ENCODE data around the gene PHLDB3.
"Not testable (repeated sequence)": the region's sequence is repeated elsewhere in the genome, so short reads cannot be mapped to it uniquely, and the experiment has no call there.

Gene PHLDB3

DNA sequence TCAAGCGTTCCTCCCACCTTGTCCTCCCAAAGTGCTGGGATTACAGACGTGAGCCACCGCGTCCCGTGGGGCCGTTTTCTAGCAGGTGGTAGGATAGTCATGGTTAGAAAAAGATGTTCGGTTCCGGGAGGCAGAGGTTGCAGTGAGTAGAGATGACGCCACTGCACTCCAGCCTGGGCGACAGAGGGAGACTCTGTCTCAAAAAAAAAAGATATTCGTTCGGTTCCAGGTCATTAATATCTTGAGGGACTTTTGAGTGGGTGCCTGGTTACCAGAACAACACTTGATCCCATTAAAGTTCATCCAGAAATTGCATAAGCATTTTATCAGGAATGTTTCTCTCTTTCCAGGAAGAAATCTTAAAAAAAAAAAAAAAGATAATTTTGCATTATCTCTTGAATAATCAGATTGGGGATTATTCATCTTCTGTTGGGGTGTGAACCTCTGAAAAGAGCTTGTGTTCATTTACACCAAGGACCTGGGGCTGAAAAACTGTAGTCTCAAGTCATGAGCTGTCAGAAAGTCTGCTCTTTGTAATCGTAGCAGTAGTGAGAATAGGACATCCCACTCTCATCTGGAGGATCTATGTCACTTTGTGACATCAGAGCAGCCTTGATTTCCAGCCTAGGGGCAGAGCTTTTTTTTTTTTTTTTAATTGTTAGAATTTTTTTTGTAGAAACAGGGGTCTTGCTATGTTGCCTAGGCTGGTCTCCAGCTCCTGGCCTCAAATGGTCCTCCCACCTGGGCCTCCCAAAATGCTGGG is 23.5 kb upstream of the PHLDB3 start:
- DNase-seq (ENCODE audit: low read depth, low spot score): no peak

DNA sequence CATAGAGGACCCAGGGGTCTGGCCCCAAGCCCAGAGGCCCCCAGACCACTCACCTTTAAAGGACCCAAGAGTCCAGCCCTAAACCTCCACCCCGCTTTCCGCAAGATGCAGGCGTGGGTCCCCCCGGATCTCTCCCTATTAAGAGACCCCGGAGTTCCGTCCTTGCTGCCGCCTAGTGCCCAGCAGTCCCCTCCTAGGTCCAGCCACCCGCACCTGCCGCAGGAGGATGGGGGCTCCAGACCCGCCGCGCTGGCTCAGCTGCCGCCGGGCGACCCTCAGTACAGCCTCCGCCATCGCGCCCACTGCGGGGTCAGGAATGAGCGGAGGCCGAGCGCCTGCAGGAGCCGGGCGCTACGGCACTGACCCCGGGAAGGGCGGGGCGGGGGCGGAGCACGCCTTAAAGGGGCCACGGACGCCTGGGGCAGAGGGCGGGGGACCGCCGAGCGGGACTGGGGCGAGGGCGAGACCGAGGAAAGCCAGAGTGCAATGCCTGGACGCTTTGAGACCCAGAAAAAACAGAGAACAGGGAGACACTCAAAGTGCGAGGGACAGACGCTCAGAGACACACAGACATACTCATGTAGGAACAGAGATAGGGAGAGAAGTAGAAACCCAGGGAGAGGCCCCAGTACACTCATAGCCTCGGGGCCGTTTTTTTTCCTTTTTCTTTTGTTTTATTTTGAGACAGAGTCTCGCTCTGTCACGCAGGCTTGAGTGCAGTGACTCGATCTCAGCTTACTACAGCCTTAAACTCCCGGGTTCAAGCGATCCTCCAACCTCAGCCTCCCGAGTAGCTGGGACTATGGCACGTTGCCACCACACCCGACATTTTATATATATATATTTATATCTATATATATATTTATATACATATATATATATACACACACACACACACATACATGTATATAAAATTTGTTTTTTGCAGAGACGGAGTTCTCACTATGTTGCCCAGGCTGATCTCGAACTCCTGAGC is 22.6 kb upstream of the PHLDB3 start, which contains the start of gene ETHE1:
Gene ETHE1 (minus strand): TSS at position 318 of the 976 bp plus-strand sequence. CDS start 24 bp downstream, at position 294.
- DNase-seq (ENCODE audit: low read depth, low spot score): no peak
- H3K27ac ChIP-seq: peak within 1 kb of the TSS; percentile 93

More for the DNA sequence above, 23.5 kb upstream of the PHLDB3 start:
- peak overlapping the region; percentile 93 for H3K27ac ChIP-seq

DNA sequence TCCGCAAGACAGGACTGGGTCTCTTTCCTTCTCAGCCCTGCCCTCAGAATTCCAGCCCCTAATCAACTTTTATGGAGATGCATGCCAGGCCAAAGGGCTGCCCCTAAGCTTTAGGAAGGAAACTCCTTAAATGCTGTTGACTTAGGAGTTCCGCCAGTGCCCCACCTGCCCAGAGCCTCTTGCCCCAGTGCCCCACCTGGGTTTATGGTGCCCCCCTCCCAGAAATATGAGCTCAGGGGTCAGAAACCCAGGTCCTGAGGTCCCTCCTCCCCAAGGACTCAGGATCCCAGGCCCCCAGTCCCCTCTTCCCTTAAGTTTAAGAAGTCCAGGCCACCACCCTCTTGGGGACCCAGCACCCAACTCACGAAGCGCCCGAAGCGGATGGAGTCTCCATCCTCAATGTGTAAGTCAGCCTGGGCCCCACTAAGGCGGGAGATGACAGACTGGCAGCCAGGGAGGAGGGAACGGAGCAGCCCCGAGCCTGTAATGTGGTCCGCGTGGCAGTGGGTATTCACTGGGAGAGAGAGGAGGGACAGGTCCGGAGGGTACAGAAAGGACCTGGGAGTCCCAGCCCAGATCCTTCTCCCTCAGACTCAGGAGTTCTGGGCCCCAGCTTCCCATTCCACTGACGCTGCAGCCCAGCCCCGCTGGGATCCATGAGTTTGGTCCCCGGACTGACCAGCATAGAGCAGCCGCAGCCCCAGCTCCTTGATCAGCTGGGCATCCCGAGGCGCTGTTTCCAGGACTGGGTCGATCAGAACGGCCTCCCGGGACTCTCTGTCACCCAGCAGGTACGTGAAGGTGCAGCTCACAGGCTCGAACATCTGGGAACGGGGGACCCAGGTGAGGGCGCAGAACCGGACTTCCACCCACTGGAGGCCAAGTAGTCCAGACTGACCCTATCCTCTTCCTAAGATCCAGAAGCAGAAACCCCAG is 21.6 kb upstream of the PHLDB3 start:
- H3K27ac ChIP-seq: peak overlapping the region; percentile 93
- no peak for DNase-seq (ENCODE audit: low read depth, low spot score)

GRCh38 chr19:43524922-43525835 is 20.6 kb upstream of the PHLDB3 start:
- H3K27ac ChIP-seq: peak overlapping the region; percentile 93
- no peak for DNase-seq (ENCODE audit: low read depth, low spot score)

GRCh38 chr19:43523696-43524095 is 19.1 kb upstream of the PHLDB3 start:
- H3K27ac ChIP-seq: peak overlapping the region; percentile 93
- DNase-seq (ENCODE audit: low read depth, low spot score): not testable (repeated sequence)

GRCh38 chr19:43522929-43523328 is 18.4 kb upstream of the PHLDB3 start:
- no peak for DNase-seq (ENCODE audit: low read depth, low spot score)
- H3K27ac ChIP-seq: peak overlapping the region; percentile 93

DNA sequence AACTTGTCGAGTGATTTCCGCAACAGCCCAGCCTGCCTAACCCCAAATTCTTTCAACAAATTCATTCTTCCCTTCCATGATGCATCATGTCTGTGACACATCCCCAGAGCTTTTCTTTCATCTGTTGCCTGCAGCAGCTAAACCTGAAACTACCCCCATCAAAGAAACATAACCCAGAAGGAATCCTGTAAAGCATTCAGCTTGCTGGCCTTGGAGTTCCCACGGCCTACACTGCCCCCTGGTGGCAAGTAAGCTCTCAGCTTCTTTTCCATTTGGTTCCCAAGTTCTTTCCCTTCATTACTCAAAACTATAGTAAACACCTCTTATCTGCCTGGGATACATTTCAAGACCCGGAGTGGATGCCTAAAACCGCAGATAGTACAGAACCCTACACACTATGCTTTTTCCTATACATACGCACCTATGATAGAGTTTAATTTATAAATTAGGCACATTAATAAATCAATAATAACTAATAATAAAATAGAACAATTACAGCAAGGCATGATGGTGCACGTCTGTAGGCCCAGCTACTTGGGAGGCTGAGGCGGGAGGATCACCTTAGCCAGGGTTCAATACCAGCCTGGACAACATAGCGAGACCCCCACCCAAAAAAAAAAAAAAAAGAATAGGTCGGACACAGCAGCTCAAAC is 15.0 kb upstream of the PHLDB3 start:
- H3K27ac ChIP-seq: peak overlapping the region; percentile 91
- DNase-seq (ENCODE audit: low read depth, low spot score): peak; percentile 83

- DNase-seq (ENCODE audit: low read depth, low spot score): no peak
- peak overlapping the region; percentile 91 for H3K27ac ChIP-seq
Measured at GRCh38 chr19:43518051-43518450, 13.5 kb upstream of the PHLDB3 start.

DNA sequence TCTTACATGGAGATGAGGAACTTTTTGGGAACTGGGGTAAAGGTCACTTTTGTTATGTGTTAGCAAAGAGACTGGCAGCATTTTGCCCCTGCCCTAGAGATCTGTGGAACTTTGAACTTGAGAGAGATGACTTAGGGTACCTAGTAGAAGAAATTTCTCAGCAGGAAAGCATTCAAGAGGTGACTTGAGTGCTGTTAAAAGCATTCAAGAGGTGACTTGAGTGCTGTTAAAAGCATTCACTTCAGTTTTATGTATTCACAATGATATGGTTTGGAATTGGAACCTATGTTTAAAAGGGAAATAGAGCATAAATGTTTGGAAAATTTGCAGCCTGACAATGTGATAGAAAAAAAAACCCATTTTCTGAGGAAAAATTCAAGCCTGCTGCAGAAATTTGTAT is 7.9 kb upstream of the PHLDB3 start:
- DNase-seq (ENCODE audit: low read depth, low spot score): not testable (repeated sequence)

GRCh38 chr19:43511324-43511723 is 6.8 kb upstream of the PHLDB3 start:
- DNase-seq (ENCODE audit: low read depth, low spot score): no peak
- H3K27ac ChIP-seq: no peak overlapping the region

More for the DNA sequence above, 7.9 kb upstream of the PHLDB3 start:
- H3K27ac ChIP-seq: not testable (repeated sequence)

- H3K27ac ChIP-seq: no peak overlapping the region
- no peak for DNase-seq (ENCODE audit: low read depth, low spot score)
Measured at GRCh38 chr19:43510713-43511112, 6.2 kb upstream of the PHLDB3 start.

- DNase-seq (ENCODE audit: low read depth, low spot score): no peak
- no peak overlapping the region for H3K27ac ChIP-seq
Measured at GRCh38 chr19:43507880-43508279, 3.3 kb upstream of the PHLDB3 start.

DNA sequence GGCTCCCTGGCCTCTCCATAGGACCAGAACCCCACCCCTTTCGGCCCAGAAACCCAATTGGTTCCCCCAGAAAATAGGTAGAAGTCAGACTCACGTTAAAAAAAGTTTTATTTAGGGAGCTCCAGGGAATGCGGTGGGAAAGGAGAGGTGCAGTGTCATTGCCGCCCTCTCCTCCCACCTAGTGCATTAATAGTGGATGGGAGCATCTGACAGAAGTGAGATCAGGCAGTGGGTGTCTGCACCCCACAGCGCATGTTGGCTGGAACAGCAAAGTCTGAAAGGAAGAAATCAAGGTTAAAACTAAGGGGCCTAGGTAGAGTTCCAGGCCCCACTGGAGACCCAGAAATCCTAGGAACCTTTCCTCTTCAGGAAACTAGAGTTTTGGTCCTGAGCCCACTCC is 2.1 kb upstream of the PHLDB3 start:
- H3K27ac ChIP-seq: no peak overlapping the region
- no peak for DNase-seq (ENCODE audit: low read depth, low spot score)

DNA sequence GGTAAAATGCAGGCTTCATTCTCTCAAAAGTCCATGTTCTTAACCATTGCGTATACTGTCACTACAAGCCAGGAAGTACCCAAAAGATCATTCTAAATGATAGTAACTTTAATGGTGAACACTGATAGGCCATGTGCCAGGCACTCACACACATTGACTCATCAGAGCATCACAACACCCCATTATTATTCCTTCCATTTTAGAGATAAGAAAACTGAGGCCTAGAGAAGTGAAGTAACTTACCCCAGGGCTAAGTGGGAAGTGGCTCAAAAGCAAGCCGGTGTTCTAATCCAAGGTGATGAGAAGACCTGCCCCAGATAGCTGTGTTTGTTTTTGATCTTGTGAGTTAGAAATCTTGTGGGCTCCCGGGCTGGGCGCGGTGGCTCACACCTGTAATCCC is 1.4 kb upstream of the PHLDB3 start:
- no peak overlapping the region for H3K27ac ChIP-seq

GRCh38 chr19:43505186-43505456 is 575 bp upstream of the PHLDB3 start:
- no peak for DNase-seq (ENCODE audit: low read depth, low spot score)
- peak overlapping the region; percentile 72 for H3K27ac ChIP-seq

More for the DNA sequence above, 1.4 kb upstream of the PHLDB3 start:
- no peak for DNase-seq (ENCODE audit: low read depth, low spot score)

GRCh38 chr19:43503501-43504425 is 783 bp downstream of the PHLDB3 start:
- H3K27ac ChIP-seq: peak overlapping the region; percentile 72
- DNase-seq (ENCODE audit: low read depth, low spot score): no peak

- no peak overlapping the region for H3K27ac ChIP-seq
- DNase-seq (ENCODE audit: low read depth, low spot score): no peak
Measured at GRCh38 chr19:43502419-43502976, 2.0 kb downstream of the PHLDB3 start.

Measured in epithelial cell of prostate (primary cell).